Measurements from ENCODE around the gene TECTB. TPM values are rescaled to one million over a fixed set of nuclear protein-coding genes. Genes with fewer than 3 reads are reported as not detected.

The TECTB gene
- total and polyA plus RNA-seq, 12 donors: not detected

GRCh38 chr10:112330162-112330561, 47.0 kb downstream of the TECTB start:
- Histone ChIP-seq H3K4me3 (no peak overlapping the region), H3K36me3 (no peaks in the 10 kb centered on the region), H3K4me1 (peaks cover 0 to 3% (median 0%) of the 10 kb centered on the region in 9 donors), H3K9me3 (no peaks in the 10 kb centered on the region), H3K27me3 (no peaks in the 10 kb centered on the region), H3K27ac (no peak overlapping the region)
- DNase-seq (no peak), ATAC-seq (no peak)
- intact Hi-C loops (cut with DNase I): no loop called here
- 62 to 73% methylated on average over 4 of the region's 4 CpGs for WGBS, 2 donors
- TF ChIP-seq CTCF (IDR thresholded peaks at IDR 0.05): no peak

GRCh38 chr10:112330607-112331160, 47.5 kb downstream of the TECTB start:
- no peak for TF ChIP-seq CTCF (IDR thresholded peaks at IDR 0.05)

GRCh38 chr10:112332022-112332421, 48.8 kb downstream of the TECTB start:
- no peak for TF ChIP-seq CTCF (IDR thresholded peaks at IDR 0.05)
- no peak for ATAC-seq
- WGBS, 2 donors: 80 to 93% methylated on average over 3 of the region's 3 CpGs
- Histone ChIP-seq H3K36me3 (no peaks in the 10 kb centered on the region), H3K9me3 (no peaks in the 10 kb centered on the region), H3K4me3 (no peak overlapping the region), H3K4me1 (peaks cover 0 to 8% (median 0%) of the 10 kb centered on the region in 9 donors), H3K27ac (no peak overlapping the region), H3K27me3 (no peaks in the 10 kb centered on the region)
- intact Hi-C loops (cut with DNase I): no loop called here
- DNase-seq: no peak

More at GRCh38 chr10:112330607-112331160, 47.5 kb downstream of the TECTB start:
- peaks cover 0 to 8% (median 0%) of the 10 kb centered on the region in 9 donors for H3K4me1 ChIP-seq
- no peak for ATAC-seq
- no peak for DNase-seq
- H3K9me3 ChIP-seq: no peaks in the 10 kb centered on the region
- H3K27ac ChIP-seq: no peak overlapping the region
- no peaks in the 10 kb centered on the region for H3K27me3 ChIP-seq
- WGBS, 2 donors: 75 to 85% methylated on average over 1 of the region's 1 CpG
- intact Hi-C loops (cut with DNase I): no loop called here
- no peaks in the 10 kb centered on the region for H3K36me3 ChIP-seq
- no peak overlapping the region for H3K4me3 ChIP-seq

GRCh38 chr10:112332509-112333228, 49.5 kb downstream of the TECTB start:
- Histone ChIP-seq H3K27me3 (no peaks in the 10 kb centered on the region), H3K4me3 (no peak overlapping the region), H3K4me1 (peaks cover 0 to 8% (median 0%) of the 10 kb centered on the region in 9 donors), H3K36me3 (no peaks in the 10 kb centered on the region), H3K9me3 (no peaks in the 10 kb centered on the region), H3K27ac (no peak overlapping the region)
- DNase-seq: no peak
- ATAC-seq: peak in 2 of 8 donors; percentile 9 to 63
- no peak for TF ChIP-seq CTCF (IDR thresholded peaks at IDR 0.05)
- intact Hi-C loops (cut with DNase I): no loop called here
- WGBS, 2 donors: 57 to 60% methylated on average over 5 of the region's 5 CpGs
